Subcutaneous adipose tissue (tissue), 4 donors: ENCODE data around the gene ZBTB17. TPM values are rescaled to one million over a fixed set of nuclear protein-coding genes. Genes with fewer than 3 reads are reported as not detected.

ENCODE experiments used
- CTCF ChIP-seq: fragments of 450-650 bp; IDR thresholded peaks from one replicate; pipeline ENCODE4 v1.5.1; 2016; ENCODE audit warnings: low read depth, mild to moderate bottlenecking, control low read depth, antibody characterized with exemption, moderate library complexity
- total RNA-seq, 4 donors: library from RNA; depleted of rRNA; stranded (reverse); fragments of >200 nt; gene quantifications; one replicate each; pipeline ENCODE4 v1.1.0, GENCODE V29; 2016

ZBTB17 gene
- total RNA-seq, 4 donors from 2014 or later = 21.6 to 42.0 (median 25.4) TPM

- TF ChIP-seq CTCF = no peak
Measured at GRCh38 chr1:15947382-15948090, 28.4 kb downstream of the ZBTB17 start.

GRCh38 chr1:15946571-15947381, 29.1 kb downstream of the ZBTB17 start:
- TF ChIP-seq CTCF = no peak

GRCh38 chr1:15945832-15946448, 30.0 kb downstream of the ZBTB17 start:
- TF ChIP-seq CTCF = no peak

GRCh38 chr1:15945011-15945831, 30.7 kb downstream of the ZBTB17 start:
- TF ChIP-seq CTCF = no peak

GRCh38 chr1:15944308-15945010, 31.4 kb downstream of the ZBTB17 start:
- TF ChIP-seq CTCF = no peak

- TF ChIP-seq CTCF = no peak
Measured at GRCh38 chr1:15943992-15944307, 32.0 kb downstream of the ZBTB17 start.
